ENCODE measurements around the gene SLCO3A1. TPM values are rescaled to one million over a fixed set of nuclear protein-coding genes. Genes with fewer than 3 reads are reported as not detected.

Gene SLCO3A1
- total RNA-seq, 1 experiment from 2014 or later = 37.8 TPM

- Histone ChIP-seq H3F3A (ENCODE audit: insufficient read depth, low read depth) (peaks cover 13% of the 10 kb centered on the region), H3K27me3 (ENCODE audit: insufficient read depth, low read depth) (no peaks in the 10 kb centered on the region), H3K79me2 (ENCODE audit: low read depth) (peaks cover 63% of the 10 kb centered on the region), H3K4me1 (replicated peaks; ENCODE audit: insufficient read depth) (peaks cover 41% of the 10 kb centered on the region), H3K4me2 (no peak overlapping the region), H3K9me3 (ENCODE audit: insufficient read depth, low read depth) (no peaks in the 10 kb centered on the region), H3K4me3 (no peak overlapping the region), H3K27ac (no peak overlapping the region), H3K36me3 (ENCODE audit: low read depth) (0 out of 2 replicates have a peak, but pooled peaks cover 5% of the 10 kb centered on the region), H4K20me1 (ENCODE audit: insufficient read depth) (no peaks in the 10 kb centered on the region), H2AFZ (no peak overlapping the region), H3K9me2 (ENCODE audit: insufficient read depth) (no peaks in the 10 kb centered on the region)
- intact Hi-C loops (cut with micrococcal nuclease; ENCODE audit: unreplicated experiment) = no loop called here
- ChIA-PET POLR2A (ENCODE audit: unreplicated experiment) (no interaction called here), CTCF (no interaction called here)
- BruUV-seq (replicated peaks) = no TSS peak
- TF ChIP-seq EZH2 (IDR thresholded peaks at IDR 0.05; ENCODE audit: low read depth) (no peak), CTCF (conservative IDR thresholded peaks at IDR 0.05) (no peak)
- no peak for DNase-seq
These were observed 38.9 kb downstream of the SLCO3A1 start for GRCh38 chr15:91892436-91892835.

GRCh38 chr15:91894606-91895005, 41.1 kb downstream of the SLCO3A1 start:
- CTCF ChIA-PET = no interaction called here
- H3K79me2 ChIP-seq (ENCODE audit: low read depth) = peaks cover 42% of the 10 kb centered on the region

GRCh38 chr15:91895051-91895450, 41.5 kb downstream of the SLCO3A1 start:
- Histone ChIP-seq H3K27me3 (ENCODE audit: insufficient read depth, low read depth) (no peaks in the 10 kb centered on the region), H3K4me3 (no peak overlapping the region), H3K9me2 (ENCODE audit: insufficient read depth) (no peaks in the 10 kb centered on the region), H3K27ac (no peak overlapping the region), H3K4me2 (no peak overlapping the region), H3F3A (ENCODE audit: insufficient read depth, low read depth) (peaks cover 8% of the 10 kb centered on the region), H2AFZ (no peak overlapping the region), H3K4me1 (replicated peaks; ENCODE audit: insufficient read depth) (peaks cover 18% of the 10 kb centered on the region), H3K9me3 (ENCODE audit: insufficient read depth, low read depth) (no peaks in the 10 kb centered on the region), H4K20me1 (ENCODE audit: insufficient read depth) (no peaks in the 10 kb centered on the region; the same call in 1 of the 2 replicates), H3K79me2 (ENCODE audit: low read depth) (peaks cover 41% of the 10 kb centered on the region), H3K36me3 (ENCODE audit: low read depth) (0 out of 2 replicates have a peak, but pooled peaks cover 5% of the 10 kb centered on the region)
- ChIA-PET POLR2A (ENCODE audit: unreplicated experiment) (interaction anchor here (0.6 kb wide), 1 partner anchor 29 kb away, joined by 3 read pairs; no protein-coding TSS in a partner anchor), CTCF (no interaction called here)
- no TSS peak for BruUV-seq (replicated peaks)
- intact Hi-C loops (cut with micrococcal nuclease; ENCODE audit: unreplicated experiment) = no loop called here
- no peak for DNase-seq
- no peak for TF ChIP-seq EZH2 (IDR thresholded peaks at IDR 0.05; ENCODE audit: low read depth)

More at GRCh38 chr15:91894606-91895005, 41.1 kb downstream of the SLCO3A1 start:
- TF ChIP-seq EZH2 (IDR thresholded peaks at IDR 0.05; ENCODE audit: low read depth) = no peak
- no peak for TF ChIP-seq CTCF (conservative IDR thresholded peaks at IDR 0.05)
- Histone ChIP-seq H3K27ac (no peak overlapping the region), H3K4me2 (no peak overlapping the region), H3K4me3 (no peak overlapping the region), H3K4me1 (replicated peaks; ENCODE audit: insufficient read depth) (peaks cover 22% of the 10 kb centered on the region), H2AFZ (no peak overlapping the region), H3K9me2 (ENCODE audit: insufficient read depth) (no peaks in the 10 kb centered on the region), H3K36me3 (ENCODE audit: low read depth) (0 out of 2 replicates have a peak, but pooled peaks cover 5% of the 10 kb centered on the region), H3K9me3 (ENCODE audit: insufficient read depth, low read depth) (no peaks in the 10 kb centered on the region), H4K20me1 (ENCODE audit: insufficient read depth) (no peaks in the 10 kb centered on the region; the same call in 1 of the 2 replicates), H3F3A (ENCODE audit: insufficient read depth, low read depth) (peaks cover 13% of the 10 kb centered on the region), H3K27me3 (ENCODE audit: insufficient read depth, low read depth) (no peaks in the 10 kb centered on the region)
- intact Hi-C loops (cut with micrococcal nuclease; ENCODE audit: unreplicated experiment) = no loop called here
- no TSS peak for BruUV-seq (replicated peaks)
- POLR2A ChIA-PET (ENCODE audit: unreplicated experiment) = interaction anchor here (0.6 kb wide), 1 partner anchor 29 kb away, joined by 3 read pairs; no protein-coding TSS in a partner anchor
- DNase-seq = no peak

Measured in PC-9 (cell line).